Naive thymus-derived CD4-positive, alpha-beta T cell (primary cell): Measurements from ENCODE around the gene ZNF467. TPM values are rescaled to one million over a fixed set of nuclear protein-coding genes. Genes with fewer than 3 reads are reported as not detected.

Experiments
- ATAC-seq: fragments of 150-1000 bp; cut with Tn5 transposase; 2 replicates; pipeline ENCODE4 v1.10.0; 2021; ENCODE audit warnings: mild to moderate bottlenecking, moderate library complexity
- CTCF ChIA-PET: fragments of 350-600 bp; sonication (Branson Sonifier 250); formaldehyde crosslinking; loops from one replicate; lab custom pipeline; 2021; ENCODE audit warnings: antibody characterized with exemption; lab: Charles Lee
- POLR2A ChIA-PET: fragments of 350-600 bp; sonication (Branson Sonifier 250); formaldehyde crosslinking; loops from one replicate; lab custom pipeline; 2021; ENCODE audit warnings: antibody characterized with exemption, inconsistent platforms; lab: Charles Lee
- DNase-seq, 9 donors: peaks; one replicate each; pipeline versions ENCODE4 v3.0.0 to v3.0.0-alpha.2; 2020 to 2022; ENCODE audit warnings: mixed read lengths in 1 of 9
- H3K27ac ChIP-seq: one replicate; pipeline ENCODE4 v1.7.0; 2013; ENCODE audit warnings: mild to moderate bottlenecking, low read depth, low read length, moderate library complexity
- H3K27me3 ChIP-seq, 2 donors: one replicate each; pipeline ENCODE4 v1.7.0; 2013; ENCODE audit warnings: low read length in 2 of 2, mild to moderate bottlenecking in 2 of 2, moderate library complexity in 2 of 2; ENCODE audit not compliant: control insufficient read depth in 2 of 2, insufficient read depth in 2 of 2
- H3K36me3 ChIP-seq, 3 experiments: 1 replicate in 2 of 3; 2 replicates in 1 of 3; pipeline ENCODE4 v1.7.0; 2013; ENCODE audit warnings: low read length in 3 of 3, mild to moderate bottlenecking in 3 of 3, moderate library complexity in 1 of 3; ENCODE audit not compliant: insufficient read depth in 3 of 3, control insufficient read depth in 2 of 3
- H3K4me1 ChIP-seq, 2 donors: one replicate each; pipeline ENCODE4 v1.7.0; 2013; ENCODE audit warnings: low read length in 2 of 2, mild to moderate bottlenecking in 2 of 2, moderate library complexity in 1 of 2; ENCODE audit not compliant: control insufficient read depth in 2 of 2, insufficient read depth in 2 of 2
- H3K4me3 ChIP-seq: 2 replicates; pipeline ENCODE4 v1.7.0; 2013; ENCODE audit warnings: mild to moderate bottlenecking, low read length
- H3K9me3 ChIP-seq, 3 experiments: 1 replicate in 2 of 3; 2 replicates in 1 of 3; pipeline ENCODE4 v1.7.0; 2013; ENCODE audit warnings: low read length in 3 of 3; ENCODE audit not compliant: control insufficient read depth in 2 of 3
- H3K27ac Mint-ChIP-seq, 9 donors: one replicate each; pipeline ENCODE4 v1.8.0; 2020 to 2022; ENCODE audit warnings: mixed read lengths in 9 of 9, mild to moderate bottlenecking in 8 of 9, moderate library complexity in 5 of 9, inconsistent platforms in 2 of 9
- H3K27me3 Mint-ChIP-seq, 5 donors: one replicate each; pipeline ENCODE4 v1.8.0; 2021 to 2022; ENCODE audit warnings: mixed read lengths in 5 of 5, mild to moderate bottlenecking in 1 of 5
- H3K36me3 Mint-ChIP-seq, 5 donors: one replicate each; pipeline ENCODE4 v1.8.0; 2020 to 2022; ENCODE audit warnings: mixed read lengths in 5 of 5, mild to moderate bottlenecking in 3 of 5, inconsistent platforms in 1 of 5
- H3K4me1 Mint-ChIP-seq, 7 donors: one replicate each; pipeline ENCODE4 v1.8.0; 2020 to 2022; ENCODE audit warnings: mixed read lengths in 7 of 7, mild to moderate bottlenecking in 3 of 7, inconsistent platforms in 1 of 7
- H3K4me3 Mint-ChIP-seq, 10 donors: one replicate each; pipeline ENCODE4 v1.8.0; 2020 to 2022; ENCODE audit warnings: mild to moderate bottlenecking in 10 of 10, mixed read lengths in 10 of 10, moderate library complexity in 6 of 10, inconsistent platforms in 2 of 10
- H3K9me3 Mint-ChIP-seq, 11 donors: one replicate each; pipeline ENCODE4 v1.8.0; 2020 to 2022; ENCODE audit warnings: mixed read lengths in 11 of 11, mild to moderate bottlenecking in 4 of 11, inconsistent platforms in 1 of 11, moderate library complexity in 1 of 11
- intact Hi-C, 2 donors: fragments of 100-400 bp; cut with micrococcal nuclease; formaldehyde crosslinking; loops; one replicate each; pipeline ENCODE4 v1.15.1; 2023
- polyA plus RNA-seq, 2 donors: library from polyadenylated mRNA; unstranded; fragments of 300-500 nt; fragmentation: Illumina TruSeq; gene quantifications; one replicate each; pipeline ENCODE4 v1.2.3, GENCODE V29; 2021
- total RNA-seq, 6 experiments: library from RNA in 5 of 6; stranded (reverse) in 5 of 6; gene quantifications; 1 replicate in 5 of 6; 2 replicates in 1 of 6; pipeline ENCODE4 v1.2.3 and lab custom pipeline; 2021 to 2026

ZNF467 gene
- total and polyA plus RNA-seq, 7 experiments from 2014 or later, result 0.17 to 33.1 (median 6.8) TPM

DNA sequence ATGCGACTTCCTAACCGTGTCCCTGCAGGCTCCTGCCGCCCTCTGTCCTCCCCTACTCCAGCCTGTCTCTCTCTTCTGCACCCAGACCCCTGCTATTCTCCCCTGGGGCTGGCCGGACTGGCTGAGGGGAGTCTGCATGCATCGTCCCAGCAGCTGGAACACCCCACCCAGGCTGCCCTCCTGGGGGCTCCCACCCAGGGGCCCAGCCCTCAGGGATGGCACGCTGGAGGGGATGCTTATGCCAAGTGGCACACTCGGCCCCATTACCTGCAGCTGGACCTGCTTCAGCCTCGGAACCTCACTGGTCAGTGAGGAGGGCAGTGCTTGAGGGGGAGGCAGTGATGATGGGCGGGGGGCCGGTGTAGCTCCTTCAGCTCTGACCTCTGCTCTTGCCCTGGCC lies 21.7 kb upstream of the ZNF467 start:
- no peak for ATAC-seq
- intact Hi-C loops, result no loop called here
- POLR2A ChIA-PET, result no interaction called here

GRCh38 chr7:149794661-149795060 lies 21.3 kb upstream of the ZNF467 start:
- Mint-ChIP-seq H3K9me3 (no peaks in the 10 kb centered on the region), H3K4me3 (no peak overlapping the region), H3K27me3 (peaks cover 5 to 11% (median 9%) of the 10 kb centered on the region in 5 donors), H3K27ac (no peak overlapping the region), H3K4me1 (peaks cover 0 to 6% (median 0%) of the 10 kb centered on the region in 7 donors), H3K36me3 (peaks cover 0 to 4% (median 0%) of the 10 kb centered on the region in 5 donors)
- ChIA-PET POLR2A (no interaction called here), CTCF (no interaction called here)
- no peak for DNase-seq
- no peak for ATAC-seq
- Histone ChIP-seq H3K4me1 (no peaks in the 10 kb centered on the region), H3K27me3 (no peaks in the 10 kb centered on the region), H3K27ac (no peak overlapping the region), H3K4me3 (no peak overlapping the region), H3K36me3 (no peaks in the 10 kb centered on the region), H3K9me3 (no peaks in the 10 kb centered on the region)
- intact Hi-C loops, result no loop called here

More for the DNA sequence above, 21.7 kb upstream of the ZNF467 start:
- Histone ChIP-seq H3K27me3 (no peaks in the 10 kb centered on the region), H3K4me3 (no peak overlapping the region), H3K36me3 (no peaks in the 10 kb centered on the region), H3K9me3 (no peaks in the 10 kb centered on the region), H3K4me1 (no peaks in the 10 kb centered on the region), H3K27ac (no peak overlapping the region)
- Mint-ChIP-seq H3K27ac (no peak overlapping the region), H3K4me3 (no peak overlapping the region), H3K27me3 (peaks cover 4 to 8% (median 5%) of the 10 kb centered on the region in 5 donors), H3K4me1 (peaks cover 0 to 2% (median 0%) of the 10 kb centered on the region in 7 donors), H3K9me3 (no peaks in the 10 kb centered on the region), H3K36me3 (peaks cover 0 to 4% (median 0%) of the 10 kb centered on the region in 5 donors)
- CTCF ChIA-PET, result no interaction called here
- no peak for DNase-seq

DNA sequence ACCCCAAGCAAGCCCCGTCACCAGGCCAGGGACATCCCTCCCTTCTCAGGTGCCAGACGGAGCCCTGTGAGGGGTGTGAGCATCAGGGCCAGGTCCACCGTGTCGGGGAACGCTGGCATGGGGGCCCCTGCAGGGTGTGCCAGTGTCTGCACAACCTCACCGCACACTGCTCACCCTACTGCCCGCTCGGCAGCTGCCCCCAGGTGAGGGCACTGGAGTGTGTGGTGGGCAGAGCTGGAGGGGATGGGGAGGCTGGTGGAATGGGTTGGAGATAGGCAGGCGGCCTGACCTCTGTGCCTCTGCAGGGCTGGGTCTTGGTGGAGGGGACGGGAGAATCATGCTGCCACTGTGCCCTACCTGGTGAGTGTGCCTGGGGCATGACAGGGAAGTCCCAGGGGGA lies 19.9 kb upstream of the ZNF467 start:
- H3K9me3 ChIP-seq, result no peaks in the 10 kb centered on the region
- H3K4me3 ChIP-seq, result no peak overlapping the region
- ChIA-PET POLR2A (no interaction called here), CTCF (no interaction called here)
- intact Hi-C loops, result no loop called here
- no peak overlapping the region for H3K27ac ChIP-seq
- H3K4me1 ChIP-seq, result no peaks in the 10 kb centered on the region
- ATAC-seq (no peak), DNase-seq (no peak)
- Mint-ChIP-seq H3K9me3 (no peaks in the 10 kb centered on the region), H3K27ac (no peak overlapping the region), H3K36me3 (peaks cover 0 to 4% (median 0%) of the 10 kb centered on the region in 5 donors), H3K4me3 (no peak overlapping the region), H3K4me1 (peaks cover 0 to 7% (median 0%) of the 10 kb centered on the region in 7 donors), H3K27me3 (peaks cover 5 to 21% (median 20%) of the 10 kb centered on the region in 5 donors)
- H3K36me3 ChIP-seq, result no peaks in the 10 kb centered on the region
- no peaks in the 10 kb centered on the region for H3K27me3 ChIP-seq

DNA sequence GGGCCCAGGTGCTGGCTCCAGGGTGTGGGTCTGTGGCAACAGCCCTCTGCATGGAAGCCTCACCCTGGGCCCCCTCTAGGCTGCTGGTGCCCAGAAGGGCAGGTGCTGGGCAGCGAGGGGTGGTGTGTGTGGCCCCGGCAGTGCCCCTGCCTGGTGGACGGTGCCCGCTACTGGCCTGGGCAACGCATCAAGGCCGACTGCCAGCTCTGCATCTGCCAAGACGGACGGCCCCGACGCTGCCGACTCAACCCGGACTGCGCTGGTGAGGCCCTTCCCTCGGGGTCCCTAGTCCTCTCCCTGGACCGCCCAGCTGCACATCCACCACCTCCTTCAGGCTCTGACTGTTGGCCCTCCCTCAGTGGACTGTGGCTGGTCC lies 18.8 kb upstream of the ZNF467 start:
- H3K9me3 Mint-ChIP-seq, result no peaks in the 10 kb centered on the region
- Histone ChIP-seq H3K4me1 (no peaks in the 10 kb centered on the region), H3K9me3 (no peaks in the 10 kb centered on the region), H3K36me3 (no peaks in the 10 kb centered on the region), H3K4me3 (no peak overlapping the region), H3K27ac (no peak overlapping the region), H3K27me3 (no peaks in the 10 kb centered on the region)
- POLR2A ChIA-PET, result no interaction called here
- H3K36me3 Mint-ChIP-seq, result peaks cover 0 to 4% (median 0%) of the 10 kb centered on the region in 5 donors
- H3K4me3 Mint-ChIP-seq, result no peak overlapping the region
- H3K4me1 Mint-ChIP-seq, result peaks cover 0 to 7% (median 0%) of the 10 kb centered on the region in 7 donors
- DNase-seq (no peak), ATAC-seq (no peak)
- CTCF ChIA-PET, result no interaction called here
- intact Hi-C loops, result no loop called here
- H3K27ac Mint-ChIP-seq, result no peak overlapping the region
- H3K27me3 Mint-ChIP-seq, result peaks cover 5 to 24% (median 20%) of the 10 kb centered on the region in 5 donors

DNA sequence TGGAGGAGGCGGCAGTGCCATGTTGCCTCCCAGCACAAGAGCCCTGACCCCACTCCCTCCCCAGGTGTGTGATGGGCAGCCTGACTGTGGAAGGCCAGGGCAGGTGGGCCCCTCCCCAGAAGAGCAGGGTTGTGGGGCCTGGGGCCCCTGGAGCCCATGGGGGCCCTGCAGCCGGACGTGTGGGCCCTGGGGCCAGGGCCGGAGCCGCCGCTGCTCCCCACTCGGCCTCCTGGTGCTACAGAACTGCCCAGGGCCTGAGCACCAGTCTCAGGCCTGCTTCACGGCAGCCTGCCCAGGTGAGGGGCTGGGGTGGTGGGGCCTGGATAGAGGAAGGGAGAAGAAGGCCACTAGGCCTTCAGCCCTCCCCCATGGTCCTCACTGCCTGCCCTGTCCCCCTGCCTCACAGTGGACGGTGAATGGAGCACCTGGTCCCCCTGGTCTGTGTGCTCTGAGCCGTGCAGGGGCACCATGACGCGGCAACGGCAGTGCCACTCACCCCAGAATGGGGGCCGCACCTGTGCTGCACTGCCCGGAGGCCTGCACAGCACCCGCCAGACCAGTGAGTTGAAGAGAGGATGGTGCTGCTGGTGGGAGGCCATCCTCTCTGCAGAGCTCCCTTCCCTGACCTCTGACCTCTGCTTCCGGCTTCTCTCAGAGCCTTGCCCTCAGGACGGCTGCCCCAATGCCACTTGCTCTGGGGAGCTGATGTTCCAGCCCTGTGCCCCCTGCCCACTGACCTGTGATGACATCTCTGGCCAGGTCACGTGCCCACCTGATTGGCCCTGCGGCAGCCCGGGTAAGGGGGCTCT lies 18.2 kb upstream of the ZNF467 start:
- POLR2A ChIA-PET, result no interaction called here
- Histone ChIP-seq H3K27me3 (no peaks in the 10 kb centered on the region), H3K9me3 (no peaks in the 10 kb centered on the region), H3K4me3 (no peak overlapping the region), H3K27ac (no peak overlapping the region), H3K4me1 (no peaks in the 10 kb centered on the region), H3K36me3 (no peaks in the 10 kb centered on the region)
- intact Hi-C loops, result no loop called here
- DNase-seq (no peak), ATAC-seq (no peak)
- Mint-ChIP-seq H3K4me3 (no peak overlapping the region), H3K36me3 (peaks cover 0 to 4% (median 0%) of the 10 kb centered on the region in 5 donors), H3K9me3 (no peaks in the 10 kb centered on the region), H3K27me3 (peaks cover 5 to 24% (median 20%) of the 10 kb centered on the region in 5 donors), H3K27ac (no peak overlapping the region), H3K4me1 (peaks cover 0 to 7% (median 0%) of the 10 kb centered on the region in 7 donors)
- CTCF ChIA-PET, result no interaction called here

DNA sequence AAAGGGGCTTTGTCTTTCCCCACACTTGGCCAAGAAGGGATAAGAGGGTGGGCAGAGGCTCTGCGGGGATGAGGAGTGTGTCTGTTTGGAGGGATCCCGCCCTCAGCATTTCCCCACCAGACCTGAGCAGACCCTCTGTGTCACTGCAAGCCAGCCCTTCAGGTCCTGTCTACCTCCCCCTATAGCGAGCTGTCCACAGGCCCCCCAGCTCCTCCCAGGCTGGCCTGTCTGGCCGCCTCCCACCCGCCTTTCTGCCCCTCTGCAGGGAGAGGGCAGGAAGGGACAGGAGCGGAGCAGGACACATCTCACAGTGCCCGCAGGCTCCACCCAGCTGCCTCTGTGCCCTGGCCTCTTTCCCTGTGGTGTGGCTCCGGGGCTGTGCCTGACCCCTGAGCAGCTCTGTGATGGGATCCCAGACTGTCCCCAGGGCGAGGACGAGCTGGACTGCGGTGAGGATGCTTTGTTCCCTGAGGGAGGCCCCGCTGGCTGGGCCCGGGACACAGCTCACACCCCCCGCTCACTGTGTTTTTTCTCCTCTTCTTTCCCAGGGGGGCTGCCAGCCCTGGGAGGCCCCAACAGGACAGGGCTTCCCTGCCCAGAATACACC lies 17.5 kb upstream of the ZNF467 start:
- DNase-seq (no peak), ATAC-seq (no peak)
- ChIA-PET CTCF (interaction anchor here (1.0 kb wide), 1 partner anchor 9 kb away, joined by 3 read pairs; no protein-coding TSS in a partner anchor), POLR2A (no interaction called here)
- Histone ChIP-seq H3K9me3 (no peaks in the 10 kb centered on the region), H3K36me3 (no peaks in the 10 kb centered on the region), H3K4me3 (no peak overlapping the region), H3K27ac (no peak overlapping the region), H3K4me1 (no peaks in the 10 kb centered on the region), H3K27me3 (no peaks in the 10 kb centered on the region)
- Mint-ChIP-seq H3K9me3 (no peaks in the 10 kb centered on the region), H3K27ac (no peak overlapping the region), H3K4me1 (peaks cover 0 to 7% (median 0%) of the 10 kb centered on the region in 7 donors), H3K36me3 (peaks cover 0 to 4% (median 0%) of the 10 kb centered on the region in 5 donors), H3K4me3 (no peak overlapping the region), H3K27me3 (peaks cover 5 to 24% (median 20%) of the 10 kb centered on the region in 5 donors)
- intact Hi-C loops, result no loop called here
